Progenitor cell of endocrine pancreas (in vitro differentiated cells): ENCODE measurements around the gene NUDT21. TPM values are rescaled to one million over a fixed set of nuclear protein-coding genes. Genes with fewer than 3 reads are reported as not detected.
"Not testable (repeated sequence)": the region's sequence is repeated elsewhere in the genome, so short reads cannot be mapped to it uniquely, and the experiment has no call there.

Experiments
- DNase-seq: peaks from one replicate; pipeline ENCODE4 v3.0.0; 2021; ENCODE audit warnings: low spot score; ENCODE audit not compliant: unreplicated experiment
- H3K27ac Mint-ChIP-seq: 2 replicates; pipeline ENCODE4 v1.8.0; 2021; ENCODE audit warnings: mild to moderate bottlenecking, moderate library complexity, mixed read lengths
- H3K27me3 Mint-ChIP-seq: 2 replicates; pipeline ENCODE4 v1.8.0; 2021; ENCODE audit warnings: mixed read lengths
- H3K36me3 Mint-ChIP-seq: 2 replicates; pipeline ENCODE4 v1.8.0; 2022; ENCODE audit warnings: mixed read lengths; ENCODE audit not compliant: insufficient read depth
- H3K4me1 Mint-ChIP-seq: 2 replicates; pipeline ENCODE4 v1.8.0; 2021; ENCODE audit warnings: low read depth, mixed read lengths
- H3K4me3 Mint-ChIP-seq: 2 replicates; pipeline ENCODE4 v1.8.0; 2021; ENCODE audit warnings: low read depth, mild to moderate bottlenecking, moderate library complexity, mixed read lengths
- H3K9me3 Mint-ChIP-seq: 2 replicates; pipeline ENCODE4 v1.8.0; 2021; ENCODE audit warnings: low read depth, mixed read lengths
- CTCF ChIP-seq: fragments of 200-600 bp; sonication (generic); IDR thresholded peaks from one replicate; pipeline ENCODE4 v1.5.0; 2021; ENCODE audit warnings: antibody characterized with exemption, mild to moderate bottlenecking; ENCODE audit not compliant: unreplicated experiment
- long read RNA-seq: library from polyadenylated mRNA; unstranded; transcript quantifications from one replicate; pipeline ENCODE4 v2.0.0, GENCODE V29; 2020
- total RNA-seq: library from RNA; stranded (reverse); gene quantifications from 2 replicates; pipeline ENCODE4 v1.2.1, GENCODE V29; 2021

NUDT21 gene
- total RNA-seq: 139 and 142 TPM in 2 replicates
- long read RNA-seq, full-length matches to known transcripts: 79 of 102 reads
- long read RNA-seq, partial matches to known transcripts: 0 of 102 reads
- long read RNA-seq, other reads (novel, unspliced or antisense): 23 of 102 reads

- Mint-ChIP-seq H3K27ac (peak within 1 kb of the TSS; percentile 98), H3K36me3 (peaks cover 11% of the 10 kb centered on the region), H3K9me3 (no peaks in the 10 kb centered on the region), H3K4me3 (peak within 1 kb of the TSS; percentile 92), H3K4me1 (peaks cover 38% of the 10 kb centered on the region), H3K27me3 (no peaks in the 10 kb centered on the region)
- no peak for TF ChIP-seq CTCF
- peak; percentile 78 for DNase-seq
Observed at GRCh38 chr16:56450986-56451752, at the start of gene NUDT21, which contains the start of gene OGFOD1. Gene NUDT21 (minus strand): TSS chr16:56451332. CDS start chr16:56451202, 130 bp downstream. Gene OGFOD1 (plus strand): TSS chr16:56451554. CDS start chr16:56451613, 59 bp downstream.

DNA sequence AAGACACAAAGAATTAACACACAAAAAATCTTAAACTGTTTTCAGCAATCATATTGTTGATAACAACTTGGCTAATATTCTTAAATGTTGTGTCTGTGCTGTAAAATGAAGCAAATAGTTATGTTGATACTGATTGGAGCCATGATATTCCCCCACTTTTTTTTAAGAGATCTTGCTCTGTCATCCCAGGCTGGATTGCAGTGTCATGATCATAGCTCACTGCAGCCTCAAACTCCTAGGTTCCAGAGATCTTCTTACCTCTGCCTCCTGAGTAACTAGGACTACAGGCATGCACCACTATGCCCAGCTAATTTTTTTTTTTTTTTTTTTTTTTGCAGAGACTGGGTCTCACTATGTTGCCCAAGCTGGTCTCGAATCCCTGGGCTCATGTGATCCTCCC, 42.7 kb upstream of the NUDT21 start:
- H3K36me3 Mint-ChIP-seq: peaks cover 18% of the 10 kb centered on the region

DNA sequence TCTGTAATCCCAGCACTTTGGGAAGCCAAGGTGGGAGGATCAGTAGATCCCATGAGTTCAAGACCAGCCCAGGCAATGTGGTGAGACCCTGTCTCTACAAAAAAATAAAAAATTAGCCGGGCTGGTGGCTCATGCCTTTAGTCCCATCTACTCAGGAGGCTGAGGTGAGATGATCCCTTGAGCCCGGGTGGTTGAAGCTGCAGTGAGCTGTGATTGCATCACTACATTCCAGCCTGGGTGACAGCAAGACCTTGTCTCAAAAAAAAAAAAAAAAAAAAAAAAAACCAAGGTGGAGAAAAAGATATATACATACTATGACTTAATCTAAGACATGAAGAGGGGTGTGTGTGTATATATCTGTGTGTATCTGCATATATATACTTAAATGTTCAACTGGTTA, 42.0 kb upstream of the NUDT21 start:
- no peaks in the 10 kb centered on the region for H3K9me3 Mint-ChIP-seq
- no peak overlapping the region for H3K27ac Mint-ChIP-seq
- TF ChIP-seq CTCF: no peak
- peaks cover 15% of the 10 kb centered on the region for H3K36me3 Mint-ChIP-seq
- H3K27me3 Mint-ChIP-seq: no peaks in the 10 kb centered on the region
- H3K4me1 Mint-ChIP-seq: no peaks in the 10 kb centered on the region
- no peak for DNase-seq
- no peak overlapping the region for H3K4me3 Mint-ChIP-seq

More for the DNA sequence above, 42.7 kb upstream of the NUDT21 start:
- Mint-ChIP-seq H3K4me3 (no peak overlapping the region), H3K27me3 (no peaks in the 10 kb centered on the region), H3K27ac (no peak overlapping the region), H3K4me1 (no peaks in the 10 kb centered on the region), H3K9me3 (no peaks in the 10 kb centered on the region)
- TF ChIP-seq CTCF: no peak
- DNase-seq: no peak

DNA sequence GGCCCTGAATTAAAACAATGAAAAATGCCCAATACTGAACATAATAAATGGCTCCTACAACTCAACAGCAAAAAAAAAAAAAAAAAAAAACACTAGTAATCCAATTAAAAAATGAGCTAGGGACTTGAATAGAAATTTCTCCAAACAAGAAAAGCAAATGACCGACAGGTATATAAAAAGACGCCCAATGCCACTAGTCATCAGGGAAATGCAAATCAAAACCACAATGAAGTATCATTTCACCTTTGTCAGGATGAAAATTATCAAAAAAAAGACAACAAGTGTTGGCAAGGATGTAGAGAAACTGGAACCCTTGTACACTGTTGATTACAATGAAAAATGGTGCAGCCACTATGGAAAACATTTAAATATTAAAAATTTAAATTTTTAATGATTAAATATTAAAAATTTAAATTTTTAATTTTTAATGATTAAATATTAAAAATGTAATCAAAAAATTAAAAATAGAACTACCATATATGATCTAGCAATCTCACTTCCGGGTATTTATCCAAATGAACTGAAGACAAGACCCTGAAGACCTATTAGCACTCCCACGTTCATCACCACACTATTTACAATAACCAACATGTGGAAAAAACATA, 40.6 kb upstream of the NUDT21 start:
- no peak overlapping the region for H3K4me3 Mint-ChIP-seq
- no peak for TF ChIP-seq CTCF
- no peak overlapping the region for H3K27ac Mint-ChIP-seq
- peaks cover 10% of the 10 kb centered on the region for H3K36me3 Mint-ChIP-seq
- H3K4me1 Mint-ChIP-seq: no peaks in the 10 kb centered on the region
- DNase-seq: no peak
- H3K9me3 Mint-ChIP-seq: no peaks in the 10 kb centered on the region
- no peaks in the 10 kb centered on the region for H3K27me3 Mint-ChIP-seq

DNA sequence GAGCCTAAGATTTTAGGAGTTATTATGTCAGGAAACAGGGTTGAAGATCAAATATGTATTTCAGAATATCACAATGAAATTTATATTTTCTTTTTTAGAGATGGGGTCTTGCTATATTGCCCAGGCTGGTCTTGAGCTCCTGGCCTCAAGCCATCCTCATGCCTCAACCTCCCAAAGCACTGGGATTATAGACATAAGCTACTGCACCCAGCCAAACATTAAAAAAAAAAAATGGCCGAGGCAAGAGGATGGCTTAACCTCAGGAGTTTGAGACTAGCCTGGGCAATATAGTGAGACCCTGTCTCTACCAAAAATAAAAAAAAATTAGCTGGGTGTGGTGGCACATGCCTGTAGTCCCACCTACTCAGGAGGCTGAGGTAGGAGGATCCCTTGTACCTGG, 37.7 kb upstream of the NUDT21 start:
- not testable (repeated sequence) for DNase-seq, H3K27ac Mint-ChIP-seq, H3K4me3 Mint-ChIP-seq, H3K4me1 Mint-ChIP-seq, H3K27me3 Mint-ChIP-seq, H3K36me3 Mint-ChIP-seq, H3K9me3 Mint-ChIP-seq
